Stimulated activated CD8-positive, alpha-beta memory T cell treated with anti-CD3 and anti-CD28 coated beads, Interleukin-12 subunit alpha, Interleukin-12 subunit beta, amount 100 ng/mL, for 1 hour (primary cell): ENCODE data around the gene FCER2.

Experiments used
- DNase-seq: peaks from one replicate; pipeline ENCODE4 v3.0.0-alpha.2; 2020; ENCODE audit warnings: low read depth

Gene FCER2

GRCh38 chr19:7699417-7700401, 2.2 kb downstream of the FCER2 start:
- DNase-seq: no peak

- DNase-seq: no peak
These were observed 2.9 kb downstream of the FCER2 start for GRCh38 chr19:7699003-7699402.

- DNase-seq: no peak
These were observed 3.3 kb downstream of the FCER2 start for GRCh38 chr19:7698583-7698982.

- no peak for DNase-seq
These were observed 4.1 kb downstream of the FCER2 start for GRCh38 chr19:7697721-7698287.

- DNase-seq: no peak
These were observed 7.4 kb downstream of the FCER2 start for GRCh38 chr19:7694499-7694898.

- no peak for DNase-seq
These were observed 9.4 kb downstream of the FCER2 start for GRCh38 chr19:7692417-7693088.

GRCh38 chr19:7691497-7691896, 10.4 kb downstream of the FCER2 start:
- DNase-seq: no peak

GRCh38 chr19:7690779-7691258, 11.1 kb downstream of the FCER2 start:
- DNase-seq: no peak

GRCh38 chr19:7689165-7689564, 12.8 kb downstream of the FCER2 start:
- DNase-seq: no peak

GRCh38 chr19:7687177-7687576, 14.8 kb downstream of the FCER2 start:
- DNase-seq: no peak

GRCh38 chr19:7685546-7686445, 16.1 kb downstream of the FCER2 start:
- no peak for DNase-seq

- DNase-seq: no peak
These were observed 19.6 kb downstream of the FCER2 start for GRCh38 chr19:7682175-7682855.

GRCh38 chr19:7681340-7682174, 20.4 kb downstream of the FCER2 start:
- DNase-seq: peak; percentile 73

- peak; percentile 68 for DNase-seq
These were observed 21.2 kb downstream of the FCER2 start, which contains the start of gene TRAPPC5 for GRCh38 chr19:7680606-7681339. Gene TRAPPC5 (plus strand): TSS chr19:7680833. CDS start chr19:7682254, 1,421 bp downstream.

GRCh38 chr19:7679771-7680605, 21.9 kb downstream of the FCER2 start:
- no peak for DNase-seq

- peak; percentile 50 for DNase-seq
These were observed 22.8 kb downstream of the FCER2 start for GRCh38 chr19:7678971-7679751.

GRCh38 chr19:7677669-7678311, 24.1 kb downstream of the FCER2 start:
- no peak for DNase-seq
